GM12892 (cell line): ENCODE results near the gene VANGL1.

Source experiments
- POLR2A ChIP-seq: IDR thresholded peaks from 2 replicates; pipeline ENCODE4 v1.6.1; 2011; ENCODE audit warnings: low read depth, low read length, control low read depth
- POLR2AphosphoS5 ChIP-seq: IDR thresholded peaks from 2 replicates; pipeline ENCODE4 v1.6.1; 2011; ENCODE audit warnings: low read depth, low read length, control low read depth
- TAF1 ChIP-seq: IDR thresholded peaks from 2 replicates; pipeline ENCODE4 v1.6.1; 2011; ENCODE audit warnings: low read depth, mild to moderate bottlenecking, control low read depth, low read length, borderline replicate concordance

GRCh38 chr1:115672224-115673009 is 30.6 kb downstream of the VANGL1 start:
- TF ChIP-seq POLR2AphosphoS5 = no peak
- TF ChIP-seq TAF1 = no peak
- no peak for TF ChIP-seq POLR2A
